GM19468 (cell line): Measurements from ENCODE around the gene NKD1.
A peak's percentile ranks its signal among the peaks of the same experiment; 100 is the strongest.

Experiments
- ATAC-seq: cut with Tn5 transposase; IDR thresholded peaks from one replicate; pipeline ENCODE4 v1.9.1; 2021; ENCODE audit warnings: mild to moderate bottlenecking, moderate library complexity, moderate number of reproducible peaks; ENCODE audit not compliant: unreplicated experiment; ENCODE audit errors: extremely low read depth

Gene NKD1

GRCh38 chr16:50665128-50665878 lies 117.1 kb downstream of the NKD1 start:
- ATAC-seq, result peak; percentile 26

- ATAC-seq, result peak; percentile 40
Observed at GRCh38 chr16:50666658-50667496, 118.7 kb downstream of the NKD1 start.

- ATAC-seq, result no peak
Observed at GRCh38 chr16:50667497-50668367, 119.5 kb downstream of the NKD1 start.

- ATAC-seq, result no peak
Observed at GRCh38 chr16:50668368-50669008, 120.3 kb downstream of the NKD1 start.

GRCh38 chr16:50669741-50670140 lies 121.5 kb downstream of the NKD1 start:
- no peak for ATAC-seq

GRCh38 chr16:50670476-50670875 lies 122.3 kb downstream of the NKD1 start:
- no peak for ATAC-seq

GRCh38 chr16:50671644-50672260 lies 123.6 kb downstream of the NKD1 start:
- ATAC-seq, result no peak

GRCh38 chr16:50673496-50674275 lies 125.5 kb downstream of the NKD1 start:
- no peak for ATAC-seq

GRCh38 chr16:50674831-50675230 lies 126.6 kb downstream of the NKD1 start:
- no peak for ATAC-seq

GRCh38 chr16:50675686-50676610 lies 127.8 kb downstream of the NKD1 start:
- ATAC-seq, result no peak

- no peak for ATAC-seq
Observed at GRCh38 chr16:50676684-50677225, 128.6 kb downstream of the NKD1 start.

GRCh38 chr16:50677351-50677750 lies 129.2 kb downstream of the NKD1 start:
- no peak for ATAC-seq

GRCh38 chr16:50678531-50678930 lies 130.3 kb downstream of the NKD1 start:
- no peak for ATAC-seq

- no peak for ATAC-seq
Observed at GRCh38 chr16:50679266-50679665, 131.1 kb downstream of the NKD1 start.

GRCh38 chr16:50679676-50680555 lies 131.7 kb downstream of the NKD1 start:
- no peak for ATAC-seq

GRCh38 chr16:50680556-50680893 lies 132.3 kb downstream of the NKD1 start:
- ATAC-seq, result no peak
